ENCODE measurements around the gene C1orf105.

Gene C1orf105

GRCh38 chr1:172480431-172480830 lies 59.9 kb downstream of the C1orf105 start:
- no peak for DNase-seq (ENCODE audit: low read depth)
- TF ChIP-seq, protein P1, sequence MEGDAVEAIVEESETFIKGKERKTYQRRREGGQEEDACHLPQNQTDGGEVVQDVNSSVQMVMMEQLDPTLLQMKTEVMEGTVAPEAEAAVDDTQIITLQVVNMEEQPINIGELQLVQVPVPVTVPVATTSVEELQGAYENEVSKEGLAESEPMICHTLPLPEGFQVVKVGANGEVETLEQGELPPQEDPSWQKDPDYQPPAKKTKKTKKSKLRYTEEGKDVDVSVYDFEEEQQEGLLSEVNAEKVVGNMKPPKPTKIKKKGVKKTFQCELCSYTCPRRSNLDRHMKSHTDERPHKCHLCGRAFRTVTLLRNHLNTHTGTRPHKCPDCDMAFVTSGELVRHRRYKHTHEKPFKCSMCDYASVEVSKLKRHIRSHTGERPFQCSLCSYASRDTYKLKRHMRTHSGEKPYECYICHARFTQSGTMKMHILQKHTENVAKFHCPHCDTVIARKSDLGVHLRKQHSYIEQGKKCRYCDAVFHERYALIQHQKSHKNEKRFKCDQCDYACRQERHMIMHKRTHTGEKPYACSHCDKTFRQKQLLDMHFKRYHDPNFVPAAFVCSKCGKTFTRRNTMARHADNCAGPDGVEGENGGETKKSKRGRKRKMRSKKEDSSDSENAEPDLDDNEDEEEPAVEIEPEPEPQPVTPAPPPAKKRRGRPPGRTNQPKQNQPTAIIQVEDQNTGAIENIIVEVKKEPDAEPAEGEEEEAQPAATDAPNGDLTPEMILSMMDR (conservative IDR thresholded peaks at IDR 0.05; ENCODE audit: low read depth, low read length), result no peak

GRCh38 chr1:172482044-172482443 lies 61.6 kb downstream of the C1orf105 start:
- DNase-seq (ENCODE audit: low read depth), result no peak
- TF ChIP-seq, protein P1 (conservative IDR thresholded peaks at IDR 0.05; ENCODE audit: low read depth, low read length), result no peak
- no peak overlapping the region for H3K4me3 ChIP-seq (ENCODE audit: low read depth, low read length)

More at GRCh38 chr1:172480431-172480830, 59.9 kb downstream of the C1orf105 start:
- no peak overlapping the region for H3K4me3 ChIP-seq (ENCODE audit: low read depth, low read length)

- TF ChIP-seq, protein P1 (conservative IDR thresholded peaks at IDR 0.05; ENCODE audit: low read depth, low read length), result no peak
- no peak for DNase-seq (ENCODE audit: low read depth)
- no peak overlapping the region for H3K4me3 ChIP-seq (ENCODE audit: low read depth, low read length)
These were observed 63.0 kb downstream of the C1orf105 start for GRCh38 chr1:172483448-172483847.

DNA sequence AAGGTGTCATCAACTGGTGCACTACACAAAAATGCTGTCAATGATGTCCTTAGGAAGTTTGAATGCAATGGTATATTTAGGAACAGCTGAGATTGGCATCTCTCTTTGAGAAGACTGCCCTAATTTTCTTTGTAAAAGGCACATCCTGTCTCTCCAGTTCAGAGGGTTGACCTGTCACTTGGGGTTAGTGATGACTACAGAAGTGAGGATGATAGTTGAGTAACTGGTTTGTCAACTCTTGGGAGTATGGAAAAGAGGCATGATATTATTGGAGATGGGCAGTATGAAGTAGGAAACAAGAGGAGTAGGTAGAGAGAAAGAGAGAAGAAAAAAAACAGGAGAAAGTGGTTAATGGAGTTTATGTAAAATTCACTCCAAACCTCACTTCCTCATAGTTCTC lies 63.8 kb downstream of the C1orf105 start:
- H3K4me3 ChIP-seq (ENCODE audit: low read depth, low read length), result no peak overlapping the region
- TF ChIP-seq, protein P1 (conservative IDR thresholded peaks at IDR 0.05; ENCODE audit: low read depth, low read length), result no peak
- no peak for DNase-seq (ENCODE audit: low read depth)

GRCh38 chr1:172485626-172486025 lies 65.1 kb downstream of the C1orf105 start:
- H3K4me3 ChIP-seq (ENCODE audit: low read depth, low read length), result no peak overlapping the region
- no peak for DNase-seq (ENCODE audit: low read depth)
- TF ChIP-seq, protein P1 (conservative IDR thresholded peaks at IDR 0.05; ENCODE audit: low read depth, low read length), result no peak

GRCh38 chr1:172486805-172487454 lies 66.4 kb downstream of the C1orf105 start:
- TF ChIP-seq, protein P1 (conservative IDR thresholded peaks at IDR 0.05; ENCODE audit: low read depth, low read length), result no peak
- no peak overlapping the region for H3K4me3 ChIP-seq (ENCODE audit: low read depth, low read length)
- DNase-seq (ENCODE audit: low read depth), result no peak

DNA sequence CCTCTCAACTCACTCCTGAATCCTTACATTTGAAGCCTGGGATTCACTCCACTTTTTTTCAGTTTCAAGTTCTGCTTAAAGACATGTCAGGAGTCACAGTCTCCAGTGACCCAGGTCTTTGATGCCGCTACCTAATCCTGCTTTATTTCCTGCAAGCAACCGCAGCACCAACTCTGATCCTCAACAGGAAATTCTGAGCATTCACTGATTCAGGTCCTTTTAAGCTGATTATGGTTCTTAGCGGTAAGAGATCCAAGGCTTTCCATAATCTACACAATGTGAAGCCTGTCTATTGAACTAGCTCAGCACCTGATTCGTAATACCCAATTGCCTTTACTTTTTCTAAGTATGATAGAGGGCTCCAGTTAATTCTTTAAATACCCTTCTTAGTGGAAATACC lies 67.1 kb downstream of the C1orf105 start:
- DNase-seq (ENCODE audit: low read depth), result peak; percentile 17
- TF ChIP-seq, protein P1 (conservative IDR thresholded peaks at IDR 0.05; ENCODE audit: low read depth, low read length), result no peak
- no peak overlapping the region for H3K4me3 ChIP-seq (ENCODE audit: low read depth, low read length)

Measured in choroid plexus epithelial cell (primary cell).